GM23338 (cell line): Measurements from ENCODE around the gene SPEM3.

Experiments used
- JUNB ChIP-seq: IDR thresholded peaks from one replicate; pipeline ENCODE4 v1.6.1; 2016; ENCODE audit warnings: antibody characterized with exemption; ENCODE audit not compliant: unreplicated experiment
- POLR2AphosphoS5 ChIP-seq: IDR thresholded peaks from 2 replicates; pipeline ENCODE4 v1.6.1; 2016; ENCODE audit warnings: antibody characterized with exemption, low read depth
- TF ChIP-seq, protein P1 (sequence below), 2 experiments: fragments of 200-600 bp in 1 of 2; sonication (generic) in 1 of 2; conservative IDR thresholded peaks; 2 replicates each; pipeline versions ENCODE4 v1.5.1 to v1.6.1; 2016 to 2017; ENCODE audit warnings: antibody characterized with exemption in 2 of 2, low read depth in 2 of 2, mild to moderate bottlenecking in 2 of 2, moderate library complexity in 1 of 2

DNA sequence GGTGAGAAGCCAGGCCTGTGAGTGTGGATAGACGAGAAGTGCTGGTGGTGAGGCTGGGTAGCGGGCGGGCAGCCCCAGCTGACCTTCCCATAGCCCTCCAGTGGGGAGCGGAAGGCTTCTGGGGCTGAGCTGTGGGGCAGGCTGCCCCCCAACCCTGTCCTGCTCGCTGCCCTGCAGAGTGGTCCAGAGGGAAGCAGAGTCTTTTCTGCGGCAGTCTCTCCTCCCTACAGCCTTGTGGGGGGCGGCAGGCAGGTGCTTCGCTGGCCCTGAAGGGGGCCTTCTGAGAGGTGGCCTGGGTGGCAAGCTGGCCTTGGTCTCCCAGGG, 17.3 kb upstream of the SPEM3 start:
- TF ChIP-seq JUNB (no peak), POLR2AphosphoS5 (no peak)
- TF ChIP-seq, protein P1, sequence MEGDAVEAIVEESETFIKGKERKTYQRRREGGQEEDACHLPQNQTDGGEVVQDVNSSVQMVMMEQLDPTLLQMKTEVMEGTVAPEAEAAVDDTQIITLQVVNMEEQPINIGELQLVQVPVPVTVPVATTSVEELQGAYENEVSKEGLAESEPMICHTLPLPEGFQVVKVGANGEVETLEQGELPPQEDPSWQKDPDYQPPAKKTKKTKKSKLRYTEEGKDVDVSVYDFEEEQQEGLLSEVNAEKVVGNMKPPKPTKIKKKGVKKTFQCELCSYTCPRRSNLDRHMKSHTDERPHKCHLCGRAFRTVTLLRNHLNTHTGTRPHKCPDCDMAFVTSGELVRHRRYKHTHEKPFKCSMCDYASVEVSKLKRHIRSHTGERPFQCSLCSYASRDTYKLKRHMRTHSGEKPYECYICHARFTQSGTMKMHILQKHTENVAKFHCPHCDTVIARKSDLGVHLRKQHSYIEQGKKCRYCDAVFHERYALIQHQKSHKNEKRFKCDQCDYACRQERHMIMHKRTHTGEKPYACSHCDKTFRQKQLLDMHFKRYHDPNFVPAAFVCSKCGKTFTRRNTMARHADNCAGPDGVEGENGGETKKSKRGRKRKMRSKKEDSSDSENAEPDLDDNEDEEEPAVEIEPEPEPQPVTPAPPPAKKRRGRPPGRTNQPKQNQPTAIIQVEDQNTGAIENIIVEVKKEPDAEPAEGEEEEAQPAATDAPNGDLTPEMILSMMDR (conservative IDR thresholded peaks at IDR 0.05; ENCODE audit: low read depth in 2 of 2): no peak
